HCT116 (cell line): Measurements from ENCODE around the gene GNA15. TPM values are rescaled to one million over a fixed set of nuclear protein-coding genes. Genes with fewer than 3 reads are reported as not detected.

Experiments
- ATAC-seq: fragments of 200-7000 bp; cut with Tn5 transposase; 2 replicates; pipeline ENCODE4 v1.9.1; 2020; ENCODE audit warnings: mild to moderate bottlenecking, moderate library complexity
- BruUV-seq: library from RNA; stranded (reverse); fragments of 400-500 nt; replicated peaks from 2 replicates; lab custom pipeline; 2021; lab: Mats Ljungman, UMichigan
- CTCF ChIA-PET: fragments of 300-600 bp; sonication (Branson Sonifier 250); formaldehyde crosslinking; loops from one replicate; lab custom pipeline; 2021; ENCODE audit warnings: antibody characterized with exemption; lab: Charles Lee
- POLR2A ChIA-PET: fragments of 300-600, 350-600 bp; sonication (Branson Sonifier 250); formaldehyde crosslinking; loops from one replicate; lab custom pipeline; 2021; ENCODE audit warnings: antibody characterized with exemption; lab: Charles Lee
- RAD21 ChIA-PET, 2 experiments: fragments of 300-600 bp; sonication (Branson Sonifier 250); formaldehyde crosslinking; loops; one replicate each; lab custom pipeline; 2023; ENCODE audit warnings: low total read pairs in 2 of 2; ENCODE audit not compliant: uncharacterized antibody in 2 of 2, unreplicated experiment in 2 of 2, low non-redundant PET in 1 of 2; lab: Charles Lee
- DNase-seq: peaks from one replicate; pipeline ENCODE4 v3.0.0-alpha.2; 2010; ENCODE audit warnings: low read depth, low spot score
- H2AFZ ChIP-seq: fragments of 200-600 bp; shearing (Covaris generic), sonication (generic); 2 replicates; pipeline ENCODE4 v1.6.1; 2017; ENCODE audit warnings: low read depth, mixed run types, mixed read lengths, antibody characterized with exemption, low read length; ENCODE audit not compliant: poor library complexity, severe bottlenecking
- H3K27ac ChIP-seq: 2 replicates; pipeline ENCODE4 v1.5.1; 2012; ENCODE audit warnings: low read depth, low read length
- H3K27me3 ChIP-seq: fragments of 200-600 bp; sonication (generic); 2 replicates; pipeline ENCODE4 v1.6.1; 2016; ENCODE audit warnings: mixed run types, low read length, mixed read lengths; ENCODE audit not compliant: insufficient read depth
- H3K36me3 ChIP-seq, 2 experiments: fragments of 200-500 bp in 1 of 2; fragments of 200-600 bp in 1 of 2; sonication (Bioruptor generic) in 1 of 2; sonication (generic) in 1 of 2; 2 replicates each; pipeline versions ENCODE4 v1.5.1 to v1.6.1; 2014 to 2016; ENCODE audit warnings: low read length in 2 of 2, inconsistent platforms in 1 of 2, mixed read lengths in 1 of 2, mixed run types in 1 of 2; ENCODE audit not compliant: insufficient read depth in 2 of 2, control insufficient read depth in 1 of 2
- H3K4me1 ChIP-seq, 2 experiments: fragments of 200-600 bp in 1 of 2; sonication (generic) in 1 of 2; 2 replicates each; pipeline versions ENCODE4 v1.5.1 to v1.6.1; 2012 to 2017; ENCODE audit warnings: low read length in 2 of 2, inconsistent platforms in 1 of 2, mild to moderate bottlenecking in 1 of 2, mixed read lengths in 1 of 2, mixed run types in 1 of 2, moderate library complexity in 1 of 2; ENCODE audit not compliant: insufficient read depth in 2 of 2, control insufficient read depth in 1 of 2
- H3K4me2 ChIP-seq: fragments of 200-600 bp; sonication (generic); 2 replicates; pipeline ENCODE4 v1.6.1; 2017; ENCODE audit warnings: mixed run types, low read length, mixed read lengths
- H3K4me3 ChIP-seq, 2 experiments: fragments of 200-600 bp in 1 of 2; sonication (generic) in 1 of 2; replicated peaks in 1 of 2; 2 replicates each; pipeline ENCODE4 v1.5.1; 2011 to 2016; ENCODE audit warnings: low read length in 2 of 2, control low read depth in 1 of 2, low read depth in 1 of 2, mild to moderate bottlenecking in 1 of 2, mixed read lengths in 1 of 2, mixed run types in 1 of 2
- H3K79me2 ChIP-seq: fragments of 200-600 bp; sonication (generic); 2 replicates; pipeline ENCODE4 v1.6.1; 2017; ENCODE audit warnings: mild to moderate bottlenecking, mixed run types, low read length, moderate library complexity, mixed read lengths; ENCODE audit not compliant: insufficient read depth
- H3K9ac ChIP-seq: fragments of 200-600 bp; sonication (generic); 2 replicates; pipeline ENCODE4 v1.6.1; 2016; ENCODE audit warnings: low read length, mixed read lengths
- H3K9me2 ChIP-seq: fragments of 200-600 bp; sonication (generic), shearing (Covaris generic); 2 replicates; pipeline ENCODE4 v1.6.1; 2017; ENCODE audit warnings: mixed run types, mild to moderate bottlenecking, moderate library complexity; ENCODE audit not compliant: insufficient read depth
- H3K9me3 ChIP-seq, 2 experiments: fragments of 200-500 bp in 1 of 2; fragments of 200-600 bp in 1 of 2; sonication (Bioruptor generic) in 1 of 2; sonication (generic) in 1 of 2; 2 replicates each; pipeline ENCODE4 v1.6.1; 2014 to 2017; ENCODE audit warnings: low read length in 2 of 2, mixed read lengths in 2 of 2, inconsistent platforms in 1 of 2, low read depth in 1 of 2, mild to moderate bottlenecking in 1 of 2, mixed run types in 1 of 2, moderate library complexity in 1 of 2; ENCODE audit not compliant: control insufficient read depth in 1 of 2, insufficient read depth in 1 of 2
- H4K20me1 ChIP-seq: fragments of 200-600 bp; sonication (generic), shearing (Covaris generic); 2 replicates; pipeline ENCODE4 v1.6.1; 2017; ENCODE audit warnings: mixed run types, mild to moderate bottlenecking, moderate library complexity; ENCODE audit not compliant: insufficient read depth
- ATF3 ChIP-seq: IDR thresholded peaks from 2 replicates; pipeline ENCODE4 v1.6.1; 2012
- CBX3 ChIP-seq: IDR thresholded peaks from 2 replicates; pipeline ENCODE4 v1.6.1; 2012; ENCODE audit warnings: low read depth
- CEBPB ChIP-seq: IDR thresholded peaks from 2 replicates; pipeline ENCODE4 v1.6.1; 2012; ENCODE audit warnings: low read depth
- CTCF ChIP-seq, 3 experiments: fragments of 200-600 bp in 1 of 3; sonication (generic) in 1 of 3; IDR thresholded peaks in 2 of 3; conservative IDR thresholded peaks in 1 of 3; 2 replicates each; pipeline ENCODE4 v1.5.1; 2012 to 2017; ENCODE audit warnings: low read depth in 2 of 3, low read length in 2 of 3, antibody characterized with exemption in 1 of 3, borderline replicate concordance in 1 of 3, control low read depth in 1 of 3, mild to moderate bottlenecking in 1 of 3, mixed read lengths in 1 of 3, mixed run types in 1 of 3, moderate library complexity in 1 of 3; ENCODE audit not compliant: insufficient read depth in 1 of 3
- EGR1 ChIP-seq: IDR thresholded peaks from 2 replicates; pipeline ENCODE4 v1.6.1; 2012; ENCODE audit warnings: low read depth
- ELF1 ChIP-seq: IDR thresholded peaks from 2 replicates; pipeline ENCODE4 v1.6.1; 2012; ENCODE audit warnings: low read depth, borderline replicate concordance
- EZH2phosphoT487 ChIP-seq: fragments of 200-600 bp; IDR thresholded peaks from 2 replicates; pipeline ENCODE4 v1.6.1; 2018; ENCODE audit warnings: antibody characterized with exemption, borderline replicate concordance
- FOSL1 ChIP-seq: IDR thresholded peaks from 2 replicates; pipeline ENCODE4 v1.6.1; 2012; ENCODE audit warnings: low read depth
- JUND ChIP-seq: IDR thresholded peaks from 2 replicates; pipeline ENCODE4 v1.6.1; 2012
- MAX ChIP-seq: IDR thresholded peaks from 2 replicates; pipeline ENCODE4 v1.6.1; 2012
- RAD21 ChIP-seq: IDR thresholded peaks from 2 replicates; pipeline ENCODE4 v1.6.1; 2012; ENCODE audit warnings: low read depth, mild to moderate bottlenecking
- REST ChIP-seq: IDR thresholded peaks from 2 replicates; pipeline ENCODE4 v1.6.1; 2012; ENCODE audit warnings: low read depth
- SIN3A ChIP-seq: IDR thresholded peaks from 2 replicates; pipeline ENCODE4 v1.6.1; 2012; ENCODE audit warnings: low read depth
- SP1 ChIP-seq: IDR thresholded peaks from 2 replicates; pipeline ENCODE4 v1.6.1; 2012; ENCODE audit warnings: low read depth
- SRF ChIP-seq: IDR thresholded peaks from 2 replicates; pipeline ENCODE4 v1.6.1; 2012; ENCODE audit warnings: low read depth
- YY1 ChIP-seq: IDR thresholded peaks from 2 replicates; pipeline ENCODE4 v1.6.1; 2011; ENCODE audit warnings: low read length, low read depth, moderate library complexity, mild to moderate bottlenecking; ENCODE audit not compliant: insufficient replicate concordance; ENCODE audit errors: extremely low read depth
- ZBTB33 ChIP-seq: IDR thresholded peaks from 2 replicates; pipeline ENCODE4 v1.6.1; 2011; ENCODE audit warnings: mild to moderate bottlenecking, low read length, moderate library complexity; ENCODE audit not compliant: insufficient replicate concordance; ENCODE audit errors: extremely low read depth
- ZFX ChIP-seq: fragments of 450-650 bp; IDR thresholded peaks from 2 replicates; pipeline ENCODE4 v1.6.1; 2017
- intact Hi-C: fragments of 100-400 bp; cut with micrococcal nuclease; formaldehyde crosslinking; loops from 2 replicates; pipeline ENCODE4 v1.10.0; 2022
- total RNA-seq: library from RNA; stranded (reverse); gene quantifications from one replicate; pipeline ENCODE4 v1.2.1, GENCODE V29; 2021; ENCODE audit not compliant: unreplicated experiment

GNA15 gene
- total RNA-seq, 1 experiment from 2014 or later: 1.5 TPM

- Histone ChIP-seq H3K4me3 (no peak overlapping the region), H3K4me1 (peaks cover 0 to 10% of the 10 kb centered on the region in 2 experiments; a peak in 3 of 4 replicates), H3K36me3 (no peaks in the 10 kb centered on the region)
These were observed 15.0 kb downstream of the GNA15 start for GRCh38 chr19:3150739-3151329.

More at GRCh38 chr19:3150739-3151329, 15.0 kb downstream of the GNA15 start:
- no peaks in the 10 kb centered on the region for H3K27me3 ChIP-seq
- H3K9me2 ChIP-seq: no peaks in the 10 kb centered on the region
- ChIA-PET CTCF (no interaction called here), RAD21 (no interaction called here), POLR2A (no interaction called here)
- no TSS peak for BruUV-seq
- intact Hi-C loops: no loop called here
- H2AFZ ChIP-seq: no peak overlapping the region
- no peaks in the 10 kb centered on the region for H4K20me1 ChIP-seq
- H3K79me2 ChIP-seq: no peaks in the 10 kb centered on the region
- no peaks in the 10 kb centered on the region for H3K9me3 ChIP-seq
- no peak overlapping the region for H3K4me2 ChIP-seq
- DNase-seq: no peak
- no peak overlapping the region for H3K27ac ChIP-seq
- TF ChIP-seq RAD21 (no peak), EZH2phosphoT487 (no peak), ZBTB33 (no peak), ELF1 (no peak), JUND (no peak), ZFX (no peak), CBX3 (no peak), YY1 (no peak), SIN3A (no peak), FOSL1 (no peak), EGR1 (no peak), SRF (no peak), MAX (no peak), CTCF (IDR thresholded peaks at IDR 0.05 in 2 of 3, conservative IDR thresholded peaks at IDR 0.05 in 1 of 3; ENCODE audit: borderline replicate concordance in 1 of 3, insufficient read depth in 1 of 3, low read depth in 2 of 3, low read length in 2 of 3) (no peak), REST (no peak), CEBPB (no peak), SP1 (no peak), ATF3 (no peak)
- no peak overlapping the region for H3K9ac ChIP-seq
- ATAC-seq: no peak
